ENCODE measurements around the gene DOK5.

The DOK5 gene

DNA sequence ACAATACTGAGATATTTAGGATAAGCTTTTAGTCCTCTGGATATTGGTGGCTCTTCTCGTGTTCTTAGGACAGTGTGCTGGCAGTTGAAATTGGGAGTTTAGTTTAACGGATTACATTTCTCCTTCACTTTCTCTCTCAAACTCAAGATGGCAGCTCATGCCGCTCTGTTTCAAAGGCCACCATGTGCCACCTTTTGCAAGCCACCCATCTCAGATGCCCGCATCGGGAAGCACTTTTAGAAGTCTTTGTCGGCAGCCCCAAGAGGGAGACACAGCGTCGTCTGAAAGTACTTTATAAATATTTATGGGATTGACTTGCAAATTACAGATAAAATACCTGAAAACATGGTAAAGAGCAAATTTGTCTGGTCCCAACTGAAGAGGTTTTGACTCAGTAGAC, 73.5 kb downstream of the DOK5 start:
- no peaks in the 10 kb centered on the region for H4K20me1 ChIP-seq (ENCODE audit: insufficient read depth, low read length)
- no peak overlapping the region for H3K4me3 ChIP-seq (ENCODE audit: low read depth in 1 of 2, low read length in 2 of 2)
- H3K36me3 ChIP-seq (ENCODE audit: insufficient read depth, low read length) = no peaks in the 10 kb centered on the region
- no peak for ATAC-seq (ENCODE audit: insufficient read depth, low read depth)
- H3K27ac ChIP-seq (ENCODE audit: low read length) = no peak overlapping the region
- H3K4me1 ChIP-seq (ENCODE audit: insufficient read depth, low read length) = no peaks in the 10 kb centered on the region
- H2AFZ ChIP-seq (ENCODE audit: low read depth, low read length) = no peak overlapping the region
- peaks cover under 1% of the 10 kb centered on the region for H3K27me3 ChIP-seq (ENCODE audit: insufficient read depth, low read length, poor library complexity)
- H3K79me2 ChIP-seq (ENCODE audit: insufficient read depth, low read length) = no peaks in the 10 kb centered on the region
- no peak overlapping the region for H3K9ac ChIP-seq (ENCODE audit: low read depth, low read length)
- H3K4me2 ChIP-seq (ENCODE audit: insufficient read depth, low read length) = no peak overlapping the region
- TF ChIP-seq, protein P1, sequence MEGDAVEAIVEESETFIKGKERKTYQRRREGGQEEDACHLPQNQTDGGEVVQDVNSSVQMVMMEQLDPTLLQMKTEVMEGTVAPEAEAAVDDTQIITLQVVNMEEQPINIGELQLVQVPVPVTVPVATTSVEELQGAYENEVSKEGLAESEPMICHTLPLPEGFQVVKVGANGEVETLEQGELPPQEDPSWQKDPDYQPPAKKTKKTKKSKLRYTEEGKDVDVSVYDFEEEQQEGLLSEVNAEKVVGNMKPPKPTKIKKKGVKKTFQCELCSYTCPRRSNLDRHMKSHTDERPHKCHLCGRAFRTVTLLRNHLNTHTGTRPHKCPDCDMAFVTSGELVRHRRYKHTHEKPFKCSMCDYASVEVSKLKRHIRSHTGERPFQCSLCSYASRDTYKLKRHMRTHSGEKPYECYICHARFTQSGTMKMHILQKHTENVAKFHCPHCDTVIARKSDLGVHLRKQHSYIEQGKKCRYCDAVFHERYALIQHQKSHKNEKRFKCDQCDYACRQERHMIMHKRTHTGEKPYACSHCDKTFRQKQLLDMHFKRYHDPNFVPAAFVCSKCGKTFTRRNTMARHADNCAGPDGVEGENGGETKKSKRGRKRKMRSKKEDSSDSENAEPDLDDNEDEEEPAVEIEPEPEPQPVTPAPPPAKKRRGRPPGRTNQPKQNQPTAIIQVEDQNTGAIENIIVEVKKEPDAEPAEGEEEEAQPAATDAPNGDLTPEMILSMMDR (IDR thresholded peaks at IDR 0.05; ENCODE audit: borderline replicate concordance, extremely low read depth, low read length, poor library complexity, severe bottlenecking) = no peak
- TF ChIP-seq EZH2 (IDR thresholded peaks at IDR 0.05; ENCODE audit: borderline replicate concordance, low read depth, low read length, severe bottlenecking) = no peak
- no peak for DNase-seq
- H3K9me3 ChIP-seq (ENCODE audit: insufficient read depth, low read length, severe bottlenecking) = no peaks in the 10 kb centered on the region

DNA sequence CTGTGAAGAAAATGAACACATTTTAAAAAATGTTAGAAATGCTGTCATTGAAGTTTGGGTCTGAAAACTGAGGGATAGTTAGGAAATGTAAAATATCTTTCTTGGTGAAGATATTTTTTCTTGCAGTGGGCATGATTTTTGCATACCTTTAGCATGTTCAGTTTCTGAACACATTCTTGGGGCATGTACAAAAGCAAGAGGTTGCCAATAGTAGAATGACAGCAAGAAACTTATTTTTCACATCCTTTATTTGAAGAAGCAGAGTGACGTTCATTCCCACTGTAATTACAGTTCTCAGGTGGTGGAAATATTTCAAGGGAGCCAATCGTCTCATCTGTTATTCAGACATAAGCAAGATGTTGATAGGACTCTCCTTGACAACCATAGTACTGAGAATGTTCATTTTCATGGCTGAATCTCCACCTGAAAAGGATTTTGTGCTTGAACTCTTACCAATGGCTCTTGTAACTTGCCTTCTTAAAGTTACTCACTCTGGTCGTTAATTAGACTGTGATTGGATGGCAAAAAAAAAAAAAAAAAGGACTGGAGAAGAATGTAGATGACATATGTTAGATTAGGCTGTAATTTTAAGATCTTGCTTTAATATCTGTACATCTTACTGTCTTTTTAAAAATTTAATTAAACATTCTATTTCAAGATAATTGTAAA, 74.4 kb downstream of the DOK5 start:
- ATAC-seq (ENCODE audit: insufficient read depth, low read depth) (no peak), DNase-seq (no peak)
- no peaks in the 10 kb centered on the region for H3K36me3 ChIP-seq (ENCODE audit: insufficient read depth, low read length)
- no peaks in the 10 kb centered on the region for H3K4me1 ChIP-seq (ENCODE audit: insufficient read depth, low read length)
- H3K9ac ChIP-seq (ENCODE audit: low read depth, low read length) = no peak overlapping the region
- no peaks in the 10 kb centered on the region for H3K9me3 ChIP-seq (ENCODE audit: insufficient read depth, low read length, severe bottlenecking)
- TF ChIP-seq EZH2 (IDR thresholded peaks at IDR 0.05; ENCODE audit: borderline replicate concordance, low read depth, low read length, severe bottlenecking) = no peak
- TF ChIP-seq, protein P1 (IDR thresholded peaks at IDR 0.05; ENCODE audit: borderline replicate concordance, extremely low read depth, low read length, poor library complexity, severe bottlenecking) = no peak
- H2AFZ ChIP-seq (ENCODE audit: low read depth, low read length) = no peak overlapping the region
- H4K20me1 ChIP-seq (ENCODE audit: insufficient read depth, low read length) = no peaks in the 10 kb centered on the region
- H3K4me3 ChIP-seq (ENCODE audit: low read depth in 1 of 2, low read length in 2 of 2) = no peak overlapping the region
- no peak overlapping the region for H3K27ac ChIP-seq (ENCODE audit: low read length)
- no peak overlapping the region for H3K4me2 ChIP-seq (ENCODE audit: insufficient read depth, low read length)
- H3K27me3 ChIP-seq (ENCODE audit: insufficient read depth, low read length, poor library complexity) = no peaks in the 10 kb centered on the region
- no peaks in the 10 kb centered on the region for H3K79me2 ChIP-seq (ENCODE audit: insufficient read depth, low read length)

DNA sequence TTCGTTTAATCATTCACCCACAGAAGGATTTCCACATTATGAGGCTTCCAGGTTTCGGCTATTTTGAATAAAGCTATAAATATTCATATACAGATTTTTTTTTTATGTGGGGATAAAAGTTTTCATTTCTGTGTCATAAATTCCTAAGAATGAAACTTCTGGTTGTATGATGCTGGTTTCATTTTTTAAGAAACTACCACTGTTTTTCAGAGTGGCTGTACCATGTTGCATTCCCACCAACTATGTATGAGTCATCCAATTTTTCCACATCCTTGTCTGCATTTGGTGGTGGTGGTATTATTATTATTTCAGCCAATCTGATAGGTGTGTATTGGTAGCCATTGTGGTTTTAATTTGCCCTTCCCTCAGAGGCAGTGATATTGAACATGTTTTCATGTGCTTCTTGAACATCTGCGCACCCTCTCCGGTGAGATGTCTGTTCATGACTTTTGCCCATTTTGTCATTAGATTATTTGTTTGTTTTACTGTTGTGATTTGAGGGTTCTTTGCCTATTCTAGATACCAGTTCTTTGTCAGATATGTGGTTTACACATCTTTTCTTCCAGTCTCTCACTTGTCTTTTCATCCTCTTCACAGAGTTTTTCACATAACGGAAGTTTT, 75.5 kb downstream of the DOK5 start:
- no peak overlapping the region for H3K4me3 ChIP-seq (ENCODE audit: low read depth in 1 of 2, low read length in 2 of 2)
- no peaks in the 10 kb centered on the region for H3K79me2 ChIP-seq (ENCODE audit: insufficient read depth, low read length)
- H3K9ac ChIP-seq (ENCODE audit: low read depth, low read length) = no peak overlapping the region
- H3K27ac ChIP-seq (ENCODE audit: low read length) = no peak overlapping the region
- TF ChIP-seq, protein P1 (IDR thresholded peaks at IDR 0.05; ENCODE audit: borderline replicate concordance, extremely low read depth, low read length, poor library complexity, severe bottlenecking) = no peak
- no peak for TF ChIP-seq EZH2 (IDR thresholded peaks at IDR 0.05; ENCODE audit: borderline replicate concordance, low read depth, low read length, severe bottlenecking)
- no peaks in the 10 kb centered on the region for H4K20me1 ChIP-seq (ENCODE audit: insufficient read depth, low read length)
- H3K4me1 ChIP-seq (ENCODE audit: insufficient read depth, low read length) = no peaks in the 10 kb centered on the region
- peaks cover under 1% of the 10 kb centered on the region for H3K27me3 ChIP-seq (ENCODE audit: insufficient read depth, low read length, poor library complexity)
- H3K4me2 ChIP-seq (ENCODE audit: insufficient read depth, low read length) = no peak overlapping the region
- H3K9me3 ChIP-seq (ENCODE audit: insufficient read depth, low read length, severe bottlenecking) = no peaks in the 10 kb centered on the region
- DNase-seq = no peak
- ATAC-seq (ENCODE audit: insufficient read depth, low read depth) = no peak
- H3K36me3 ChIP-seq (ENCODE audit: insufficient read depth, low read length) = no peaks in the 10 kb centered on the region
- H2AFZ ChIP-seq (ENCODE audit: low read depth, low read length) = no peak overlapping the region
